ENCODE measurements around the gene ALDH1L1. TPM values are rescaled to one million over a fixed set of nuclear protein-coding genes. Genes with fewer than 3 reads are reported as not detected.

The ALDH1L1 gene
- total and polyA plus RNA-seq, 2 donors (not counting 1 experiment from before 2014, with no cell fraction given), result not detected

DNA sequence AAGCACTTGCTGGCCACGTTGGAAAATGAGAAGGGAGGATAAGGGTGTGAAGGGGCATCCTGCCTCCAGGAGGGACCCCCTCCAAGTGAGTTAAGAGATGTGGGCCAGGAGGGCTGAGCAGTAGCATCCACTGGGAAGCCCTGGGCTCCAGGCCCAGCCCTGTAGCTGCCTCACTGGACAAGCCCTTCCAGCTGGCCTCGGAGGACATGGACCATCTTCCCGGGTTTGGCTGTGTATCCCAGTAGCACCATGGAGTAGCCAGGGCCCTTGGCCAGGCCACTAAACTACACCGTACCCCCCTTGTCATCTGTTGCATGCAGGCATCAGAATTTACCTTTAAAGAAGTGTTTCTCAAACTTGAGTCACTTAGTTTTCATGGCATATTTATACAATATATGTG, 29.4 kb upstream of the ALDH1L1 start:
- no peak overlapping the region for H3K27ac Mint-ChIP-seq

DNA sequence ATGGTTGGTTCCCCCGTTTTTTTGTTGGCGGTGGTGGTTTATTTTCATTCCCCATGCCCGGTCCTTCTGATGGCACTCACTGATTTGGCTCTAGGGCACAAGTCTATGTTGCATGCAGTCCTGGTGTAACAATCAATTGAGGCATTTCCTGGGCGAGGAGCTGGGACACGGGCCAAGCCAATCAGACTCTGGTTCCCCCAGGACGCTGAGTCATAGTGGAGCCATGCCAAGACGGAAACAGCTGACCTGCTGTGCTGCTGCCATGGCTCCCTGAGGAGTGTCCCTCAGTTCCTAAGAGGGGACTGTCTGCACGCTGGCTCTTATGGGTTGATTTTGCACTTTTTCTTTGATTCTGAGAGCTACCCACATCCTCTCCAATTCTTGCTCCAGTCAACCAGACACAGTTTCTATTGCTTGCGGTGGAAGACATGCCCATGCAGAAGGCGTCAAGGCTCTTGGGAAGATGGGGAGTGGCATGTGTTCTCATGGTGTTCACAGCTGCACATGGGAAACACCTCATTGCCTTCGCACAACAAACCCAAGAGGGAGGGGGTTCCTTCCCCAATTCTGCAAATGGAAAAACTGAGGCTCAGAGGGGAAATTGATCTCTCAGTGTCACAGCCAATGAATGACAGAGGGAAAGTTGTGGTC, 28.3 kb upstream of the ALDH1L1 start:
- Mint-ChIP-seq H3K4me1 (peaks cover 7% of the 10 kb centered on the region), H3K9me3 (ENCODE audit: insufficient read depth) (no peaks in the 10 kb centered on the region), H3K4me3 (no peak overlapping the region), H3K27me3 (peaks cover 48% of the 10 kb centered on the region), H3K27ac (no peak overlapping the region)
- Histone ChIP-seq H3K79me2 (ENCODE audit: control insufficient read depth, insufficient read depth, low read length) (no peaks in the 10 kb centered on the region), H3K4me1 (ENCODE audit: control insufficient read depth in 2 of 2, insufficient read depth in 2 of 2, low read length in 2 of 2) (peaks cover 4 to 9% of the 10 kb centered on the region in 2 donors), H3K4me3 (ENCODE audit: control extremely low read depth in 1 of 5, extremely low read depth in 1 of 5, insufficient read depth in 1 of 5, low read depth in 2 of 5, low read length in 4 of 5) (no peak overlapping the region), H3K9ac (ENCODE audit: low read length) (no peak overlapping the region), H4K20me1 (ENCODE audit: control insufficient read depth, insufficient read depth, low read length, poor library complexity, severe bottlenecking) (no peaks in the 10 kb centered on the region), H3K9me3 (ENCODE audit: control extremely low read depth in 1 of 3, control insufficient read depth in 2 of 3, insufficient read depth in 1 of 3, low read length in 2 of 3) (peaks cover 0 to 9% (median 0%) of the 10 kb centered on the region in 3 donors), H2AFZ (ENCODE audit: insufficient read depth, low read depth, low read length, poor library complexity, severe bottlenecking) (no peak overlapping the region), H3K36me3 (replicated peaks in 1 of 2; ENCODE audit: control extremely low read depth in 1 of 2, control insufficient read depth in 1 of 2, extremely low read depth in 1 of 2, insufficient read depth in 2 of 2, low read length in 1 of 2) (no peaks in the 10 kb centered on the region), H3K27ac (ENCODE audit: low read length in 2 of 2) (no peak overlapping the region), H3K27me3 (replicated peaks in 1 of 4; ENCODE audit: control extremely low read depth in 1 of 4, control insufficient read depth in 3 of 4, insufficient read depth in 4 of 4, low read length in 3 of 4) (peaks cover 0 to 25% (median 7%) of the 10 kb centered on the region in 4 experiments), H3K4me2 (replicated peaks; ENCODE audit: low read depth, low read length, poor library complexity, severe bottlenecking) (no peak overlapping the region)
- intact Hi-C loops (cut with micrococcal nuclease), result no loop called here
- CTCF ChIA-PET, result no interaction called here
- TF ChIP-seq, protein P1, sequence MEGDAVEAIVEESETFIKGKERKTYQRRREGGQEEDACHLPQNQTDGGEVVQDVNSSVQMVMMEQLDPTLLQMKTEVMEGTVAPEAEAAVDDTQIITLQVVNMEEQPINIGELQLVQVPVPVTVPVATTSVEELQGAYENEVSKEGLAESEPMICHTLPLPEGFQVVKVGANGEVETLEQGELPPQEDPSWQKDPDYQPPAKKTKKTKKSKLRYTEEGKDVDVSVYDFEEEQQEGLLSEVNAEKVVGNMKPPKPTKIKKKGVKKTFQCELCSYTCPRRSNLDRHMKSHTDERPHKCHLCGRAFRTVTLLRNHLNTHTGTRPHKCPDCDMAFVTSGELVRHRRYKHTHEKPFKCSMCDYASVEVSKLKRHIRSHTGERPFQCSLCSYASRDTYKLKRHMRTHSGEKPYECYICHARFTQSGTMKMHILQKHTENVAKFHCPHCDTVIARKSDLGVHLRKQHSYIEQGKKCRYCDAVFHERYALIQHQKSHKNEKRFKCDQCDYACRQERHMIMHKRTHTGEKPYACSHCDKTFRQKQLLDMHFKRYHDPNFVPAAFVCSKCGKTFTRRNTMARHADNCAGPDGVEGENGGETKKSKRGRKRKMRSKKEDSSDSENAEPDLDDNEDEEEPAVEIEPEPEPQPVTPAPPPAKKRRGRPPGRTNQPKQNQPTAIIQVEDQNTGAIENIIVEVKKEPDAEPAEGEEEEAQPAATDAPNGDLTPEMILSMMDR (IDR thresholded peaks at IDR 0.05), result no peak
- no peak for TF ChIP-seq EZH2 (IDR thresholded peaks at IDR 0.05; ENCODE audit: borderline replicate concordance, insufficient read depth, low read depth, low read length, poor library complexity, severe bottlenecking)
- POLR2A ChIA-PET, result no interaction called here
- ATAC-seq (ENCODE audit: low read depth) (no peak), DNase-seq (no peak)
- WGBS (ENCODE audit: insufficient coverage), result 68% methylated on average over 8 of the region's 11 CpGs

More for the DNA sequence above, 29.4 kb upstream of the ALDH1L1 start:
- H3K4me3 ChIP-seq (ENCODE audit: control extremely low read depth in 1 of 5, extremely low read depth in 1 of 5, insufficient read depth in 1 of 5, low read depth in 2 of 5, low read length in 4 of 5), result no peak overlapping the region
- H2AFZ ChIP-seq (ENCODE audit: insufficient read depth, low read depth, low read length, poor library complexity, severe bottlenecking), result no peak overlapping the region
- H3K9me3 Mint-ChIP-seq (ENCODE audit: insufficient read depth), result no peaks in the 10 kb centered on the region
- DNase-seq, result no peak
- ChIA-PET POLR2A (no interaction called here), CTCF (no interaction called here)
- H3K4me1 ChIP-seq (ENCODE audit: control insufficient read depth in 2 of 2, insufficient read depth in 2 of 2, low read length in 2 of 2), result peaks cover 4 to 9% of the 10 kb centered on the region in 2 donors
- no peak overlapping the region for H3K27ac ChIP-seq (ENCODE audit: low read length in 2 of 2)
- TF ChIP-seq, protein P1 (IDR thresholded peaks at IDR 0.05), result no peak
- TF ChIP-seq EZH2 (IDR thresholded peaks at IDR 0.05; ENCODE audit: borderline replicate concordance, insufficient read depth, low read depth, low read length, poor library complexity, severe bottlenecking), result no peak
- peaks cover 0 to 9% (median 0%) of the 10 kb centered on the region in 3 donors for H3K9me3 ChIP-seq (ENCODE audit: control extremely low read depth in 1 of 3, control insufficient read depth in 2 of 3, insufficient read depth in 1 of 3, low read length in 2 of 3)
- no peak overlapping the region for H3K4me2 ChIP-seq (replicated peaks; ENCODE audit: low read depth, low read length, poor library complexity, severe bottlenecking)
- no peak overlapping the region for H3K4me3 Mint-ChIP-seq
- H3K79me2 ChIP-seq (ENCODE audit: control insufficient read depth, insufficient read depth, low read length), result no peaks in the 10 kb centered on the region
- peaks cover 0 to 34% (median 10%) of the 10 kb centered on the region in 4 experiments for H3K27me3 ChIP-seq (replicated peaks in 1 of 4; ENCODE audit: control extremely low read depth in 1 of 4, control insufficient read depth in 3 of 4, insufficient read depth in 4 of 4, low read length in 3 of 4)
- no peaks in the 10 kb centered on the region for H4K20me1 ChIP-seq (ENCODE audit: control insufficient read depth, insufficient read depth, low read length, poor library complexity, severe bottlenecking)
- 88% methylated on average over 3 of the region's 4 CpGs for WGBS (ENCODE audit: insufficient coverage)
- intact Hi-C loops (cut with micrococcal nuclease), result no loop called here
- peaks cover 7% of the 10 kb centered on the region for H3K4me1 Mint-ChIP-seq
- no peak overlapping the region for H3K9ac ChIP-seq (ENCODE audit: low read length)
- peaks cover 54% of the 10 kb centered on the region for H3K27me3 Mint-ChIP-seq
- ATAC-seq (ENCODE audit: low read depth), result no peak
- no peaks in the 10 kb centered on the region for H3K36me3 ChIP-seq (replicated peaks in 1 of 2; ENCODE audit: control extremely low read depth in 1 of 2, control insufficient read depth in 1 of 2, extremely low read depth in 1 of 2, insufficient read depth in 2 of 2, low read length in 1 of 2)
